Subcutaneous abdominal adipose tissue (tissue), 5 donors: ENCODE results near the gene MSLN.
"Not testable (repeated sequence)": the region's sequence is repeated elsewhere in the genome, so short reads cannot be mapped to it uniquely, and the experiment has no call there.

Experiments
- H3K27ac ChIP-seq: one replicate; pipeline ENCODE4 v1.7.0; 2013; ENCODE audit warnings: low read depth, mild to moderate bottlenecking, inconsistent platforms, low read length, moderate library complexity
- H3K27me3 ChIP-seq, 5 donors: one replicate each; pipeline ENCODE4 v1.7.0; 2013; ENCODE audit warnings: low read length in 5 of 5, inconsistent platforms in 1 of 5; ENCODE audit not compliant: control insufficient read depth in 5 of 5, insufficient read depth in 4 of 5
- H3K36me3 ChIP-seq, 5 donors: one replicate each; pipeline ENCODE4 v1.7.0; 2013; ENCODE audit warnings: low read length in 5 of 5; ENCODE audit not compliant: control insufficient read depth in 5 of 5, insufficient read depth in 5 of 5
- H3K4me1 ChIP-seq, 5 donors: one replicate each; pipeline ENCODE4 v1.7.0; 2013; ENCODE audit warnings: low read length in 5 of 5, mild to moderate bottlenecking in 3 of 5, moderate library complexity in 1 of 5; ENCODE audit not compliant: control insufficient read depth in 5 of 5, insufficient read depth in 5 of 5
- H3K4me3 ChIP-seq, 5 donors: one replicate each; pipeline ENCODE4 v1.7.0; 2013; ENCODE audit warnings: low read length in 5 of 5, low read depth in 1 of 5
- H3K9ac ChIP-seq, 5 donors: one replicate each; pipeline ENCODE4 v1.7.0; 2013; ENCODE audit warnings: low read length in 5 of 5, mild to moderate bottlenecking in 4 of 5, moderate library complexity in 3 of 5
- H3K9me3 ChIP-seq, 5 donors: one replicate each; pipeline ENCODE4 v1.7.0; 2013; ENCODE audit warnings: low read length in 5 of 5; ENCODE audit not compliant: control insufficient read depth in 5 of 5
- donor health status: healthy.
- donor health status: healthy.
- donor health status: healthy.
- donor health status: healthy.
- donor health status: healthy.

Gene MSLN

GRCh38 chr16:743794-744500 is 16.6 kb upstream of the MSLN start:
- Histone ChIP-seq H3K9ac (no peak overlapping the region), H3K36me3 (no peaks in the 10 kb centered on the region), H3K9me3 (no peaks in the 10 kb centered on the region), H3K4me1 (peaks cover 6 to 18% (median 16%) of the 10 kb centered on the region in 5 donors), H3K4me3 (no peak overlapping the region), H3K27ac (no peak overlapping the region), H3K27me3 (peaks cover 0 to 9% (median 3%) of the 10 kb centered on the region in 5 donors)

DNA sequence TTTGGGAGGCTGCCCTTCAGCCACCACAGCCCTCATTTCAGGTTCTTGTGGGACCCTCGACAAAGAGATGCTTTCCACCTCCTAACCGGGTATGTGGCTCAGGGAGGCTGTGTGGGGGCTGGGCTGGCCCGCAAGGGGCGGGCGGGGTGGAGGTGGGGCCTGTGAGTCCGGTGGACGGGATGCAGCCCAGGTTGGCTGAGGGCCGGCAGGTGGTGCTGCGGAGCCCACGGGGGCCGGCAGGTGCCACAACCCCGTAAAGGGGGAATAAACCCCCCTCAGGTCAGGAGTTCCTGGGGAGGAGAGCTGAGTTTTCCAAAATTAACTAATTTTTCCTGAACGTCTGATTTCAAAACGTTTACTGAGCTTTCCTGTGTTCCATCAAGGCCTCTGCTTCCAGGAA is 14.8 kb upstream of the MSLN start:
- no peaks in the 10 kb centered on the region for H3K36me3 ChIP-seq
- no peak overlapping the region for H3K9ac ChIP-seq
- H3K4me1 ChIP-seq: peaks cover 0 to 5% (median 4%) of the 10 kb centered on the region in 5 donors
- no peaks in the 10 kb centered on the region for H3K9me3 ChIP-seq
- no peak overlapping the region for H3K4me3 ChIP-seq
- no peak overlapping the region for H3K27ac ChIP-seq
- peaks cover 0 to 9% (median 3%) of the 10 kb centered on the region in 5 donors for H3K27me3 ChIP-seq

- no peaks in the 10 kb centered on the region for H3K9me3 ChIP-seq
- H3K36me3 ChIP-seq: no peaks in the 10 kb centered on the region
- peaks cover 0 to 9% (median 5%) of the 10 kb centered on the region in 5 donors for H3K27me3 ChIP-seq
- no peak overlapping the region for H3K4me3 ChIP-seq
- H3K9ac ChIP-seq: no peak overlapping the region
- no peaks in the 10 kb centered on the region for H3K4me1 ChIP-seq
- no peak overlapping the region for H3K27ac ChIP-seq
Measured at GRCh38 chr16:746637-747036, 13.9 kb upstream of the MSLN start.

GRCh38 chr16:747978-748746 is 12.4 kb upstream of the MSLN start:
- Histone ChIP-seq H3K36me3 (no peaks in the 10 kb centered on the region), H3K27ac (no peak overlapping the region), H3K9me3 (no peaks in the 10 kb centered on the region), H3K9ac (no peak overlapping the region), H3K4me3 (no peak overlapping the region), H3K27me3 (peaks cover 0 to 10% (median 4%) of the 10 kb centered on the region in 5 donors), H3K4me1 (no peaks in the 10 kb centered on the region)

GRCh38 chr16:749010-749409 is 11.5 kb upstream of the MSLN start:
- no peaks in the 10 kb centered on the region for H3K36me3 ChIP-seq
- no peaks in the 10 kb centered on the region for H3K4me1 ChIP-seq
- no peaks in the 10 kb centered on the region for H3K9me3 ChIP-seq
- H3K27me3 ChIP-seq: peaks cover 0 to 12% (median 2%) of the 10 kb centered on the region in 5 donors
- H3K4me3 ChIP-seq: no peak overlapping the region
- H3K9ac ChIP-seq: no peak overlapping the region
- H3K27ac ChIP-seq: no peak overlapping the region

DNA sequence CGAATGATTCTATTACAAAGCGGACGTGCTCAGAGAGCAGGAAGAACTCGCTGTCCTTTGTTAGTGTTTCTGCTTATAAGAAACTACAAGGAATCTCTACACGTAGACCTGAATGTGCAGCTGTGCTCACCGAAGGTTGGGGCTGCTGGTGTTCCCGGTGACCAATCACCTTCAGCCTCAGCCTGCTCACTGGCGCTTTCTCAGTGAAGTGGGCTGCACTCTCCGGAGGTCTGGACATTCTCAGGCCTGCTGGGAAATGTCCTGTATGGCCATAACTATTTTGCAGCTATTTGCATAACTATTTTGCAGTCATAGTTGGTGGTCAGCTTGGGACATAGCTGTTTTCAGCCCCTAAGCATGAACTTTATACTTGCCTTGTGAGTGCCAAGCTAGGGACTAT is 10.0 kb upstream of the MSLN start:
- Histone ChIP-seq H3K9ac (no peak overlapping the region), H3K4me3 (no peak overlapping the region), H3K9me3 (no peaks in the 10 kb centered on the region), H3K27me3 (peaks cover 0 to 12% (median 0%) of the 10 kb centered on the region in 5 donors), H3K36me3 (no peaks in the 10 kb centered on the region), H3K27ac (no peak overlapping the region), H3K4me1 (no peaks in the 10 kb centered on the region)

DNA sequence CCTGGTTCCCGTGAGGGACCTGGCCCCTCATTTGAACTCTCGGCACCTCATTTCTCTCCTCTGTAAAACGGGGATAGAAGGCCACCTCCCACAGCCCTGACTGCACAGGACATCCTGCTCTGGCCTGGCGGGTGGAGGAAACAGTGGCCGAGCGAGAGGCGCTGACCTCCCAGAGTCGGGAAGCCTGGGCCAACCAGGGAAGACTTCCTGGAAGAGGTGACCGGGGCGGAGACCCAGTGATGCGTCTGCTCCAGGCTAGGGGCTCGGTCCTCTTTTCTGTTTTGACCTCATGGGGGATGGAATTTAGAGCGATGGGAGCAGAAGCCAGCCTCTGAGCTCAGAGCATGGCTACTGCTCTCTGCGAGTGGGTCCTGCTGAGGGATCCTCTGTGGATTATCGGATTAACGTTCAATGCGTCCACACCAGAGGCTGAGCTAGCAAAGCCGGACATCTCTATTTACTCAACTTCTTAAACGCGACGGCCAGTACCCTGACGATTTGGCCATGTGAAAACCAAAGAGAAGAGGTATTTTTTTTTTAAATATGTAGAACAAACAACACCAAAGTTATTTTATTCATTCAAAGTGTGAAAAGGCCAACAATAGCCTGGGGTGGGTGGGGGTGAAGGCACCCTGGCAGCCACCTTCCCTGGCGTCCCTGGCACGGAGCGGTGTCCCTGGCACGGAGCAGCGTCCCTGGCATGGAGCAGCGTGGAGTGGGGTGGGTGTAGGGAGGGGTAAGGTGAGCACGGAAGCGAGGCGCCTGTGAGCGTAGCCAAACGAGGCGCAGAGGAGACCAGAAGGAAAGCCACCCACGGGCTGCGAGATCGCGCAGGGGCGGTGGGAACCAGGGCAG is 9.2 kb upstream of the MSLN start:
- no peak overlapping the region for H3K27ac ChIP-seq
- H3K4me3 ChIP-seq: no peak overlapping the region

DNA sequence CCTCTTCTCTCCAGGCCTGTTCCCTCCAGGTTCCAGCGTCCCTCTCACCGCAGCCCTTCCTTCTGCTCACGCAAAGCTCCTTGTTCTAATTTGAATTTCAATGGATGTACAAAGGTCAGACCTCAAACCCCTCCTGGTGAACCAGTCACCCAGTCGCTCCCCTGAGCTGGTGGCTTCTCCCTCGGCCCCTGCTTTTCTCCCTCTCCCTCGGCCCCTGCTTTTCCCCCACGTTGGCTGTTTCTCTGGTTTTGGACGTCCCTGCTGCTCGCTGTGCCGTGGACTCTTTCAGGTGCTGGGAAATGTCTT is 8.6 kb upstream of the MSLN start:
- Histone ChIP-seq H3K27ac (no peak overlapping the region), H3K27me3 (peaks cover 0 to 17% (median 0%) of the 10 kb centered on the region in 5 donors), H3K9me3 (peaks cover 0 to 5% (median 0%) of the 10 kb centered on the region in 5 donors), H3K4me1 (no peaks in the 10 kb centered on the region), H3K9ac (no peak overlapping the region), H3K4me3 (no peak overlapping the region), H3K36me3 (no peaks in the 10 kb centered on the region)

More for the DNA sequence above, 9.2 kb upstream of the MSLN start:
- Histone ChIP-seq H3K36me3 (no peaks in the 10 kb centered on the region), H3K9ac (no peak overlapping the region), H3K9me3 (peaks cover 0 to 2% (median 0%) of the 10 kb centered on the region in 5 donors), H3K4me1 (no peaks in the 10 kb centered on the region), H3K27me3 (peaks cover 0 to 17% (median 0%) of the 10 kb centered on the region in 5 donors)

- peaks cover 0 to 17% (median 0%) of the 10 kb centered on the region in 5 donors for H3K27me3 ChIP-seq
- not testable (repeated sequence) for H3K27ac ChIP-seq, H3K9me3 ChIP-seq, H3K9ac ChIP-seq, H3K4me3 ChIP-seq, H3K4me1 ChIP-seq, H3K36me3 ChIP-seq
Measured at GRCh38 chr16:754121-754607, 6.4 kb upstream of the MSLN start.
